ENCODE measurements around the gene GFPT1.

GFPT1 gene

DNA sequence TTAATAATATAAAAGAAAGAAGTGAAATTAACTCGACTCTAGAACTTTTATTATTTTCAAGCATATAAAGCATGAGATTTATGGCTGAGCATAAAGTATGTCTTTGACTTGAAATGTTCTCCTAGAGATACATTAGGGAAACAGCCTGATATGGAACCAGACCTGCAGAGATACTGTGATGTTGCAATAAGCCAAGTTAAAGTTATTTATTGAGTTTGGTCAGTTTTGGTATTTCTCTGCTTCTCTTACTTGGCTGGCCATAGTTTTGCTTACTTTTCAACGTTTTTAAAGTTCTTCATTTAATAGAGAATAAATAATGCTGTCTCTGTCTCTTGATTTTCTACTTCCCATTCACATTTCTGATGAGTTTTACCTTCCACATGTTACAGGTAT lies 76.0 kb downstream of the GFPT1 start:
- no peak for DNase-seq

DNA sequence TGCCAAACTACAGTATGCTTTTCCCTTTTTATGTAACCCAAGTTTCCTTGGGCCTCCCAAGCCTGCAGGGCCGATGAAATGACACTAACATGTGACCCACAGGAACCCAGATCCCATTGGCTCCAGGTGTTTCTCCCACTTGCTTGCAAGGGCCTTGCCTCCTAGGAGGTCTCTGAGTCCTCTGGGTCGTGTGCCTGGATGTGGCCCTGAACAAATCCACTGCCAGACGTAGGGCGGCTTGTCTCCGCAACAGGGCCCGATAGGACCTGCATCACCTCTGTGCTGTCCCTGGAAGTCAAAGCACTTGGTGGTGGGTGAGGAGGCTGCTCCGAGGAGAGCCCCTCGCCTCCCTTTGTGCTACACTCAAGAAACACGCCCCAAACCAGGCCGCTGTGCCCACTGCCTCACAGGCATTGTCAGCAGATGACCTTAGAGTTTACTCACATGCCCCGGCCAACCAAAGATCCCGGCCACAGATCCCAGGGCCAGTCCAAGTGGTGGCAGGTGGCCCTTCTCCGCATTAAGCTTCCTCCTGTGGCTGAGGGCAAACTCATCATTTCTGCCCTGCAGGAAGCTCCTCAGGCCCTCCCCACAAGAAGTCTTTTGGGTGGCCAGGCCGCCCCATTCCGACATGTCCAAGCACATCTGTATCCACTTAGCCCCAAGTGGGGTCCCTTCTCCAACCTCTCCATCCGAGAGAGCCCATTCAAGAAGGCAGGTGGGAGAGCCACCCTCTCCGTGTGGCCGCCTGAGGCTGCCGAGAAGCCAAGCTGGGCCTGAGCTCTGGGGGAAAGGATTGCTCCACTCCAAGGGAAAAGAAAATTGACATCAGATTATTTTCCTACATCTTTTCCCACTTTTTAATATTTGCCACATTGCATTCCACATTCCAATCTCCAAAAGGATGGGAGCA lies 76.7 kb downstream of the GFPT1 start:
- DNase-seq = no peak

- peak; percentile 34 for DNase-seq
Measured at GRCh38 chr2:69309351-69310110, 77.5 kb downstream of the GFPT1 start.

DNA sequence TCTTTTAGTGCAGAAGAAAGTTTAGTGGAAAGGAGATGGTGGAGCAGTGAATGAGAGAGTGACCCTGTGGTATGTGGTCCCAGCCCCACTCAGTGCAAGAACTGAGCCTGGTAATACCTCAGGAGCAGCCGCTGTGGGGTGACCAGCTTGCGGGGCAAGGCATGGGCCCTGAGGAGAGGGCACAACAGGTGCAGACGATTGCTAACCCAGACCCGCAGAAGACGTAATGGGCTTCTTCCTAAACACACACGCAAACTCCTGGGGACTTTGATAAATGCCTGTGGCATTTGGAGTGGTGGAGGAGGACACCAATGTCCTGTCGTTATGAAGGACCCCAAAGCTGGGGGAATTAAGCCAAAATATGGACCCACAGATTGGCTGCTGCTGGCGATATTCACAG lies 78.7 kb downstream of the GFPT1 start:
- DNase-seq = no peak

DNA sequence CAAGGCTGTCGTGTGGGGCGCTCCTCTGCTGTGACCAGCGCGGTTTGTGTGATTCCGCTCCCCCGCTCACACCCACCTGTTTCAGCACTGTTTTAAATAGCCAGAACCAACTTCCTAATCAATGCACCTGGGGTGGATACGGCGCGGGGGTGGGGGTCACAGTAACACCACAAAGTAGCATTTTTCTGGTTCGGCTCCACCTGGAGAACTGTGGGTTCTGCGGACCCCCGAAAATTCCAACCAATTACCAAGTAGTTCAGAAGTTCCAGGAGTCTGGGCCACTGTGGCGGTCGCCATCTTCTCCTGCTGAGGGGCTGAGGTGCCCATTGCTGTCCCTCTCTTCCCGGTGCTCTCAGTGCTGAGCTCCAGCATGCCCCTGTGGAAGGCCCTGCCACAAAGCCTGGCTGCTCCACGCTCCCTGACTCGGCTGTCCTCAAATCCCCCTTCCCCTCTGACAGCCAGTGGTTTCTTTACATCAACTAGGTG lies 79.4 kb downstream of the GFPT1 start:
- DNase-seq = no peak

GRCh38 chr2:69306822-69307578 lies 80.0 kb downstream of the GFPT1 start:
- peak; percentile 64 for DNase-seq

- DNase-seq = no peak
Measured at GRCh38 chr2:69306393-69306821, 80.6 kb downstream of the GFPT1 start.

GRCh38 chr2:69305712-69306392 lies 81.2 kb downstream of the GFPT1 start:
- no peak for DNase-seq

- DNase-seq = no peak
Measured at GRCh38 chr2:69305166-69305565, 81.9 kb downstream of the GFPT1 start.

GRCh38 chr2:69304656-69305055 lies 82.4 kb downstream of the GFPT1 start:
- DNase-seq = no peak

DNA sequence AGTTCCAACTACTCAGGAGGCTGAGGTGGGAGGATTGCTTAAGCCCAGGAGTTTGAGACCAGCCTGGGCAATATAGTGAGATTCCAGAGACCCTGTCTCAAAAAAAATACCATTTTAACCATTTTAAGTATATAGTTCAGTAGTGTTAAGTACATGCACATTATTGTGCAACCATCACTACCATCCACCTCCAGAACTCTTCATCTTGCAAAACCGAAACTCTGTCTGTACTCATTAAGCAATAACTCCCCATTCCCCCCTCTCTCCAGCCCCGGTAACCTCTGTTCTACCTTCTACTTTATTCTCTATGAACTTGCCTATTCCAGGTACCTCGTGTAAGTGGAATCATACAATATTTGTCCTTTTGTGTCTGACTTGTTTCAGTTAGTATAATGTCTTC lies 86.4 kb downstream of the GFPT1 start:
- DNase-seq = no peak

DNA sequence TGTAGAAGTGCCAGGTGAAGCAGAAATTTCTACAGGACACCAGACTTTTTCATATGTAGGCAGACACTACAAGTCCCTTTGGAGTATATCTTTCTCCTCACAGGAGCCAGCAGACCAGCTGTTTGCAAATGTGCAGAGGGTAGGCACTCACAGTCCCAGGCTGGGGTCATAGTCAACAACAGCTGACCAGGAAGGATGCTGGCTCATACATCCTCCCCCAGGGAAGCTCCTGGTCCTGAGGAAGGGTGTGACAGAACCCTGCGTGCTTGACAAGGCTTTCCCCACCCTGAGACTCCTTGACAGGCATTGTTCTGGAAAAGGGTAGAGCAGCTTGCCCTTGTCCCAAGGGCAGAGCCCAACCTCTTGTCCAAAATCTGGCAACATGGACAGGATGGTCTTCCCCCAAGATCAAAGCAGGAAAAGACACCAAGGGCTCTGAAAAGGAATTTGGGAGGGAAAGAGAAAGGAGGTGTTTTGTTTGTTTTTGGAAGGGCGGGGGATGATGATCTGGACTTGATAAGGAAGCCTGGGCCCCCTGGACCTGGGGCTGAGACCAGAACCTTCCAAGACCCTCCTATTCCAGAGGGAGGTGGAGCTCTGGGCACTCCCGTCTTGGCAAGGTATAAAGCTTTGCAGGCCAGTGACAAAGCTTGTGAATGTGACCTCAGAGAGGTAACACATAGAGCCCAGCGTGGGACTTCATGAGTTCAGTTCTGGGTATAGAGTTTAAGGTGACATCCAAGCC lies 87.1 kb downstream of the GFPT1 start:
- no peak for DNase-seq

DNA sequence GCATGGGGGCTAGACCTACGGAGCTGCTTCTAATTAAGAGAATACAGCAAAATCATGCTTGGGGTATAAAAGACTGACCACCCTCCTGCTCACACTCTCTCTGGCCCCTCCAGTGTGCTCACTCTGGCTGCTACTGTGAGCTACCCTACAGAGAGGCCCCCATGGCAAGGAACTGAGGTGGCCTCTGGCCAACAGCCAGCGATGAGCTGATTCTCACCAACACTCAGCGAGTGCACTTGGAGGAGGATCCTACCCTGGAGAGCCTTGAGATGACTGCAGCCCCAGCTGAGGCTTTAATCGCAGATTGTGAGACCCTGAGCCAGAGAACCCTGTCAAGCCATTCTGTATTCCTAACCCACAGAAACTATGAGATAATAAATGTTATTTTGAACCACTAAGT lies 88.2 kb downstream of the GFPT1 start:
- no peak for DNase-seq

DNA sequence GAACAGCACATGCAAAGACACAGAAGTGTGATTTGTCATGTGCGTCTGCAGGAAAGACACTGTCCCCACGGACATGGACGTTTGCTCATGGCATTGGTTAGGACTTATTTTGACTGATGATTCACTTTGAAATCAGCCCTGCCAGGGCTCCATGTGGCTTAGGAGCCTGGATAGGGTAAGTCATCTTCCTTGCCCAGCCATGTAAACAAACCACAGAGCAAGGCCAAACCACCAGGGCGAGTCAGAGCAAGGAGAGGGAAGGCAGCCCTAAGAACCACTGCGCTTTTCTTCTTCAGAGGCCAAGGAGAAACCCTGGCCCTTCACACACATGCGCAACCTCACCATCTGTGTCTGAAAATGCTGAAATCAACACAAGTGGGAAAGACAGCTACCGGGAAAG lies 88.8 kb downstream of the GFPT1 start:
- no peak for DNase-seq

GRCh38 chr2:69297216-69297615 lies 89.8 kb downstream of the GFPT1 start:
- no peak for DNase-seq

- no peak for DNase-seq
Measured at GRCh38 chr2:69296421-69296820, 90.6 kb downstream of the GFPT1 start.

GRCh38 chr2:69292256-69292655 lies 94.8 kb downstream of the GFPT1 start:
- DNase-seq = no peak

DNA sequence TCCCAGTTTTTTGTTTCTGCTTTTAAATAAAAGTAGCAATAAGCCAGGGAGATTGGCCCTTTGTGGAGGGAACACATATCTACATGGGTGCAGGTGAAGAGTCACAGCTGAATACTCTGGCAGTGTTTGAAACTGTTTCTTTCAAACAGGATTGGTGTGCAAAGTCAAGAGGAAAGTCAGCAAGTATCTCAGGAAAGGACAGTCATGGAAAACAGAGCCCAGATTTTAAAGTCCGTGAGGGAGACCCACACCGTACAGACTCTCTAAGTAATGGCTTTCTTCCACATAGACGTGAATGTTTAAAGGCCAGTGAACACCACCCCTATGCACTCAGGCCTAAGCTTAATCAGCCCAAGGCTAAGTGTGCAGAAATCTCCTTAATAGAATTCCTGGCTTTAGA lies 95.3 kb downstream of the GFPT1 start:
- no peak for DNase-seq

DNA sequence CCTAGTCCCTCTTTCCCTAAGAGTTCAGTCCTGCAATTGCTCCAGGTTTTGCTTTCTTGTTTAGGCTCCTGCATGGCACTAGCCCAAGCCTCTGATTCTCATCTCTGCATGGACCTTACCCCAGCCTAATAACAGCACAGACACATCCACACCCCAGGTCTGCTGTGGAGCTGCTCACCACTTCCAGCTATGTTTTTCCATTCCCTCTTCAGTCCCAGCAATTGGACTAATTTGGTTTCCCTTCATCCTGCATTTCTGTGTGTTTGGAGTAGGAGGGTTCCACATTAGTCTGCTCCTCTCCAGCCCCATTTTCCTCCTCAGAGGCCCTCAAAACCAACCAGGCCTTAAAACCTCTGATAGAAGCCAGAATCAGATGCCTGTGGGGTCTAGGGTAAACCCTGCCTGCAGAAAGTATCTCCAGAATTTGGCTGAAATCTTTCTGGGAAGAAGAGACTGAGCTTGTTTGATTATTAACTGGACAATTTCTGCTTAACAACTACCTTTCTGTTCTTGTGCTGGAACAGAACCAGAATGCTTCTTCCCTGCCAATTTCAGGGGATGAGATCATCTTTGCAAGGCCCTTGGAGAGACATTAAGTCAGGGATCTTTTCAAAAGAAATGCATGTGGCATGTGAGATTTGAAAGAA lies 95.9 kb downstream of the GFPT1 start:
- DNase-seq = no peak

DNA sequence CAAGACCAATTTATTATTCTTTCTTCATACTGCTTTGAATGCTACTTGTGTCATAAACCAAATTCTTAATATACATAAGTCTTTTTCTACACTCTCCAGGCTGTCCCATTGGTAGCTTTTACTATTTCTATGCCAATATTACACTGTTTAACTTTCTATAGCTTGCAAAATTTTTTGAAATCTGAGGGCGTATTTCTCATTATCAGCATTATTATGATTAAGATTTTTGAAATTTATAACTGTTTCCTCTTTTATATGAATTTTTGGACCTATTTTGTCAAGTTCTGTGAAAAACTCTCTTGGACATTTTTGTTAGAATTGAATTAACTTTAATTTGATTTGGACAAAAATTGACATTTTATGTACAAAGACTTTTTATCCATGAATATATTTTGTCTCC lies 98.6 kb downstream of the GFPT1 start:
- no peak for DNase-seq

GRCh38 chr2:69287544-69287943 lies 99.5 kb downstream of the GFPT1 start:
- no peak for DNase-seq

All from NCI-H1105 (cell line).